NCI-H446 (cell line): Measurements from ENCODE around the gene NPDC1.

ENCODE experiments used
- DNase-seq, 2 experiments: peaks; one replicate each; lab custom pipeline; 2025; lab: John Stamatoyannopoulos, UW

The NPDC1 gene

DNA sequence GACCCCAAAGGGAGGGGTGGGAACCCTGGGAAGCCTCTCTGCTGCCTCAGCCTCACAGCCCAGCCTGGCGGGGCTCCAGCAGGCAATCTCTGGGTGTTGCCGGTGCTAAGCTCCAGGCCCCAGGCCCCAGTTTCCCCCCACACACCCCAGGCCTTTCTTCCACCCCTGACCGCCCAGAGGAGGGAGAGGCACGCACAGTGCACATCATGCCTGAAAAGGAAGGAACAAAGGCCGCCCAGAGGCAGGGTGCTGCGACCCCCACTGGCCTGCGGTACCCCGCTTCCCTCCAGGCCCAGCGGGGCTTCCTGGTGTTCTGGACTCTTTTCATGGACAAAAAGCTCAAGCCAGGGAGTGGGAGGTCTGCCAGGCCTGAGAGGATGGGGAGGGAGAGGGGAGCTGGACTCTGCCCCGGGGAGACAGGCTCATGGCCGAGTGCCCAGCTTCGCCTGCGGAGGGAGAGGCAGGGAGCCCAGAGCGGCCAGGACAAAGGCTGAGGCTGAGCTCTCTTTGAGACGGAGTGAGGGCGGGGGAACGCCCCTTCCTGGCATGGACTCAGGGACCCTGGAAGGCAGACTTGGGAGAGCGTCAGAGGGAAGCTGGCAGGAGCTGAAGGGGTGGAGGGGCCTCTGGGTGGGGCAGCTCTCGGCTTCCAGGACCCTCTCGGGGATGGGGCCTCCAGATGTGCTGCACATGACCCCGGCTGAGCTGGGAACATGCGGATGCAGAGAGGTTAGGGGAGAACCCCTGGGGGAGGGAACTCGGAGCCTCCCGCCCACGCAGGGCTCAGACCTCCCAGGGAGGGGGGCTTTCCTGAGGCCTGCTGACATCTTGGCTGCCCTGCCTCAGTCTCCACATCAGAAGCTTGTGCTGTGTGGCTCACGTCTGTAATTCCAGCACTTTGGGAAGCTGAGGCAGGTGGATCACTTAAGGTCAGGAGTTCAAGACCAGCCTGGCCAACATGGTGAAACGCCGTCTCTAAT, 9.7 kb upstream of the NPDC1 start:
- peak; percentile 63 to 86 for DNase-seq

- DNase-seq, result no peak
Measured at GRCh38 chr9:137054932-137055384, 9.0 kb upstream of the NPDC1 start.

DNA sequence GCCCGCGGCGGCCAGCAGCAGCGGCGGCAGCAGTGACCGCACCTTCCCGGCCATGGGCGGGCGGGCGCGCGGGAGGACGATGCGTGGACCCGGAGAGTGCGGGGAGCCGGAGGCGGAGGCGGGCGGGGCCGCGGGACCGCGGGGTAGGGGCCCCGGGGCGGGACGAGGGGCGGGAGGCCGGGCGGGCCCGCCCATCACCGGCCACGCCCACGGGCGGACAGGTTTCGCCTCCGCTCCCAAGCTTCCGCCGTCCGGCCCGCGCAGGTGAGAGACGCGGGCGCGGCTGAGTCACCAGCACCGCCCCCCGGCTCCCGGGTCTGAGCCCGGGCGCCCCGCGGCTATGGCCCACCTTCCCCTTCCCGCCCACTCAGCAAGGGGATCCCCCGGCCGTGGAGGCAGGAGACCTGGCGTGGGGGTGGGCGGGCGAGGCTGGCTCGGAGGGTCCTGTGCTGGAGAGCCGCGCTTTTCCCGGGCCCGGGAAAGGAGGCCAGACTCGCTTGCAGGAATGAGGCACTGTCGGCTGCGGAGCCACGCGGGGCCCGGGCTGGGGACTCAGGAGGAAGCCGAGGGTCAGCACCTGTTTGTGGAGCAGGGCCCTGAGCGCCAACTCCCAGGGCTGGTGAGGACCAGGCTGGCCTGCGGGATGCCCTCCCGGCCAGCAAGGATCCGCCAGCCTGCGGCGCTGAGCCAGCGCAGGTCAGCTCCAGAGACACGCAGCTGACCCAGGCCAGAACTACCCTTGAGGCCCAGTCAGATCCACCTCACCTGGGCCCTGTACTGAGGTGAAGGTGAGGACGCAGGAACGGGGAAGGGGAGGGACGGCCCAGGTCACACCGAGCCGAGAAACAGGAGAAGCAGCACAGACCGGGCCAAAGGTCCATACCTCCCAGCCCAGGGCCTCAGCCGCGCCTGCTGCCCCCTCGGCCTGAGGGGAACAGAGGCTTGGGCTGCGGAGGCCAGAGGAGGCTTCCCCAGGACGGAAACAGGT, 8.3 kb upstream of the NPDC1 start, which contains the start of gene ENTPD2:
ENTPD2 (minus strand) TSS at position 118 of the 988 bp plus-strand sequence; CDS start at position 54, 64 bp downstream.
- DNase-seq, result no peak

- DNase-seq, result no peak
Measured at GRCh38 chr9:137052998-137053943, 7.3 kb upstream of the NPDC1 start.

- DNase-seq, result no peak
Measured at GRCh38 chr9:137052293-137052692, 6.3 kb upstream of the NPDC1 start.

DNA sequence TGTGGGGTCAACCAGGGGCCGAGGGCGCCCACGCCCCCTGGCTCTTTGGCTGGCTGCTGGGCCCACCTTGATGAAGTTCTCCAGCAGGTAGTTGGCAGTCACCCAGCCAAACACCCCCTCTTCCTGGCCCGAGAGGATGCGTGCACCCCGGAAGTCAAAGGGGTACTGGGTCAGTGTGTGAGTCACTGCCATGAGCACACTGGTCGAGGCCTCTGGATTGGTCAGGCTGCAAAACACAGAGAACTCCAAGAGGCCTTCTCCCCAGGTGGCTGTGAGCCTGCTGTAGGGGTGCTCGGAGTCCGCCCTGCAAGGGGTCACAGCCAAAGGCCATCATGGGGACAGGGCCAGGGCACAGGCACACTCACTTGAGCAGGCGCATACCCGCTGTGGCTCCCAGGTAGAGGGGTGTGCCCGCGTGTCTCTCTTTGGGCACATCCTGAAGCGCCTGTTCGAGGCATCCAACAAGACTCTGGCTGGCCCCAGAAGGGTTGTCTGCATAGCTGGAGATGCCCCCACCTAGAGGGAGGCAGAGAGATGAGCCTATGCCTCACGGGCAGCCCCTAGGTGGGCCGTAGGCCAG, 5.3 kb upstream of the NPDC1 start:
- no peak for DNase-seq

DNA sequence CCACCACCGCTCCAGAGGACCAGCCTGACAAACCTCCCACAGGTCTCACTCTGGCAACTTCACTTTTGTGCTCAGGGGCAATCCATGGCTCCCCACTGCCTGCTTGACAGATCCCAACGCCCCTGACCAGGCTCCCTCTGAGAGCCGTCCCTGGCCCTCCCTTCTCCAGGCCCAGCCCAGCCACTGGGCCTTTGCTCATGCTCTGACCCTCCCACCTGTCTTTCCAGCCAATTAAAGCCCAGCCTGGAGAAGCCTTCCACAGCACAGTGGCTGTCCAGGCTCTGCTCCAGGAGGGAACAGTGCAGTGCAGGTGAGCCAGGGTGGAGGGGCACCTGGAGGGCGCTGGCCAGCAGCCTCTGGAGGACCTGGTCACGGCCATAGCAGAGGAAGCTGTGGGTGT, 4.6 kb upstream of the NPDC1 start:
- no peak for DNase-seq

- DNase-seq, result peak in 1 of 2 experiments; percentile 20
Measured at GRCh38 chr9:137049544-137050449, 3.8 kb upstream of the NPDC1 start.

GRCh38 chr9:137048655-137049543, 2.9 kb upstream of the NPDC1 start:
- DNase-seq, result peak in 1 of 2 experiments; percentile 22

DNA sequence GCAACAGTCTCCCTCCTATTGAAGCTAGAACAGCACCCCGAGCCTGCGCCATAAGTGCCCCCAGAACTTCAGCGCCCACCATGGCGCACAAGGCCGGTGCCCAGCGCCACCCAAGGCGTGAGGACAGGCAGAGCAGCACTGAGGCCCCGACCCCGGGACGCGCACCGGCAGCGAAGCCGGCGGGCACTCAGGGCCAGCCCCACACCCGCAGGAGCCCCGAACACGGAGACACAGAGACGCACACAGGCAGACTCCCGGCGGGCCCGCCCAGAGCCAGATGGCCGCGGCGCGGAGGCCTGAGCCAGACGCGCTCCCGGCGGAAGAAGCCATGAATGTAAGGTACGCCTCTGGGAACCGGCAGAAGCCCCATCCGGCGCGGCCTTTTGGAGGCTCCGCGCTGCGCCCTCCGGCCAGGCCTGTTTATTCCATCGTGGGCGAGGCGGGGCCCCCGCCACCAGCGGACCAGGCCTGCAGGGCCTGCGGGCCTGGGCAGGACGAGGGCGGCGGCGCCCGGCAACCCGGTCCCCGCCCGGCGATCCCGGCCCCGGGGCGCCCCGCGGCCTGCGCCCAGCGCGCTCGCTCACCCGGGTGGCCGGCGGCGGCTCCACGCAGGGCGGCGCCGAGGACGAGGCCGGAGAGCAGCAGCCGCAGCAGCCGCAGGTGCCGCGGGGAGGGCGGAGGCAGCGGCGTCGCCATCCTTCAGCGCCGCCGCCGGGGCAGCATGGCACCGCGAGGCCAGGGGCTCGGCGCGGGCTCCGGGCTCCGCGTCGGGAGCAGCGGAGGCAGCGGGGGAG, 486 bp downstream of the NPDC1 start:
- peak in 1 of 2 experiments; percentile 43 for DNase-seq

GRCh38 chr9:137044502-137045177, 1.3 kb downstream of the NPDC1 start:
- no peak for DNase-seq

DNA sequence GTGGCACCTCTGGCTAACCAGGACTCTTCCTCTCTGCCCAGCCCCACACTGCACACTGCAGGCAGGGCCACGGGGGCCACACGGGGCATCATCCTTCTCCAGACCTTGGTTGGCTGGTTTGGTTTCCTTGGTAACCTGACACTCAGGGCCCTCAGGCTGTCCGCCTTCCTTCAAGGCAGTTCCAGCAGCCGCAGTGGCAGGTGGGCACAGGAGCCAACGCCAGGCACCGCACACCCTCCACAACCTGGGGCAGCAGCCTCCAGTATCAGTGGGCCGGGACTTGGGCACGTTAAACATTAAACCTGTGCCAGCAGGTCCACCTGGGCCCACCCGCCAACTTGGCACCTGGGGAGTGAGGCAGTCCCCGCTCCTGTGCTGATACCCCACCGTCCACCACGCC, 1.9 kb downstream of the NPDC1 start:
- DNase-seq, result no peak

DNA sequence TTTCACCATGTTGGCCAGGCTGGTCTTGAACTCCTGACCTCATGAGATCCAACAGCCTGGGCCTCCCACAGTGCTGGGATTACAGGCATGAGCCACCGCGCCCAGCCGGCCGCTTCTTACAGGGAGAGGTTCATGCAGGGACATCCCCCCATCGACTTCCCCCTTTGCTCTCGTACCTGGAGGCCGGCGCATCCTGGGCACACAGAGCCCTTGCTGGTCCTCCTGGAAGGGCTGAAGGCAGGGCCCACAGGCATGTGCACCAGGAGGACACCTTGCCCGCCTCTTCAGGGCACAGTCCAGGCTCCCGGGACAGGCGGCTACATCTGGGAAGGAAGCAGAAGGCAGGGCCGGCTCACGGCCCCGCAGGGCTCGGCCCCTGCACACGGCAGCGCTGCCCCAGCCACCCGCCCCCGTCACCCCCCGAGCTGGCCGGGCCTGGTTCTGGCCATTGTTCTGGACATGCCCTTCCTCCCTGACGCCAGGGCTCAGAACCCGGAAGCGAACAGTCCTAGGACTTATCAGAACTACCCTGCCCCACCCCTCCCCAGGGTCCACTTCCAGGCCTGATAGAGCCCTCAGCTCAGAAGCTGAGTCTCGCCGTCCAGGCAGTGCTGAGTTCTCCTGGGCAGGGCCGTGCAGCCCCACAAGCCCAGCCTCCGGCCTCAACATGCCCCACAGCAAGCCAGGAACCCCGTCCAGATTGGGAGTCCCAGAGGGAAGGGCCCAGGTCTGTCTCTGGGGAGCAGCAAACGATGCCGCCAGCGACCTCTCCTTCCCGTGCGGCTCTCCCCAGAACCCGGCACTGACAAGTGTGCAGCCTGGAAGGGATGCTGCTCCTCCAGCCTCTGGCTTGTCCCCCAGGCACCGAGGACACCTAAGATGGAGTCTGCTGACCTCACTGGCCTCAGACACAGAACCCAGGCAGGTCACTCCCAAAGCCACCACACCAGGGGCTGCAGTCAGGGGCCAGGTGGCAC, 2.9 kb downstream of the NPDC1 start:
- no peak for DNase-seq

- no peak for DNase-seq
Measured at GRCh38 chr9:137041124-137041523, 4.9 kb downstream of the NPDC1 start.

DNA sequence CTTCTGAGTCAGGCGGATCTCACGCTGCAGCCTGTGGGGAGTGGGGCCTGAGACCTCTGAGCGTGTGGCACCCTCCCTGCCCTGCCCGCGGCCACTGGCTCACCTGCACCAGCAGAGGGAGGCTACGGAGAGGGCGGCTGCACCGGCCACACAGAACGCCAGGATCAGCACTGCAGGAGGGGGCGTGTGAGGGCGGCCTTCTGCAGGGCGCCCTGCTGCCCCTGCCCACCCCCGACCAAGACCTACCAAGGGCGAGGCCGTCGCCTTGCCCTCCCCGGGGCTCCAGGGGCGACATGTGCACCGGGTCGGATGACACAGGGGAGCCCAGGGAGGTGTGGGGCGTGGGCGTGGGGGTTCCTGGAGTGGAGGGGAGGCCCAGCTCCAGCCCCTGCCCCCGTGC, 5.4 kb downstream of the NPDC1 start:
- no peak for DNase-seq
